ENCODE data around the gene BCL7C.
"Not testable (repeated sequence)": the region's sequence is repeated elsewhere in the genome, so short reads cannot be mapped to it uniquely, and the experiment has no call there.

The BCL7C gene

DNA sequence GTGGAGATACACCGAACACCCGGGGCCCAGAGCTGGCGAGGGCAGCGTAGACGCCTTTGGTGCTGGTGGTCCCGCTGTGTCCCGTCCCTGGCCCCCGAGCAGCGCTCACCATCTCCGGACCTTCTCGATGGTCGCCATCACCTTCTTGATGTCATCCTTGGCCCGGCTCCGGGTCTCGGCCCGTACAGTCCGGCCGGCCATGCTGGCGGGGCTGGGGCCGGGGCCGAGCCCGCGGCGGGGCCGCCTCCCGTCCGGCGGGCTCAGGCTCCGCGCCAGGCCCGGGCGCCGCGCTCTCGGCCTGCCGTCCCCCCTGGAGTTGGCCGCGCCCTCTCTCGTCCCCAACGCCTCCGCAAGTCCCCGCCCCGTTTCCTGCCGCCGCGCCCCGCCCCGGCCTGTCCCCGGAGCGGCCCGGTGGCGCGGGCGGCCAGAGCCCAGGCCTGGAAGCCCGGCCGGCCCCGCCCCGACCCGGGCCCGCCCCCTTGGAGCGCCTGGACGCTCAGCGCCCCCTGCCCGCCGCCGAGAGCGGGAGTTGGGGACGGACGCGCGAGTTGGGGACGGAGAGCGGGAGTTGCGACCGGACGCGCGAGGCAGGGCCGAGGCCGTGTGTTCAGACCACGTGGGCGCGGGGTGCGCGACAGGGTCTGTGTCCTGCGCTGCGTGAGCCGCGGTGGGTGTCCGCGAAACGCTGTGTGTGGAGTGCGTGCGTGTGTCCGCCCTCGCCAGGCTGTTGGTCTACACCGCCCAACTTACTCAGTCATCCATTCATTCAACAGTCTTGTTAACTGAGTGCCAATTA lies at the start of gene BCL7C:
BCL7C (minus strand) TSS at position 334 of the 796 bp plus-strand sequence; CDS start at position 201, 133 bp downstream.
- TF ChIP-seq EZH2 (IDR thresholded peaks at IDR 0.05) (no peak), FOXP2 (optimal IDR thresholded peaks at IDR 0.05; ENCODE audit: control extremely low read depth, extremely low read length, insufficient read depth) (no peak), POLR2AphosphoS5 (IDR thresholded peaks at IDR 0.05; ENCODE audit: borderline replicate concordance, low read depth, low read length) (peak; percentile 21; the same call in 1 of the 2 replicates)
- no peak for DNase-seq (ENCODE audit: low read depth, low spot score)
- peaks cover under 1% of the 10 kb centered on the region; the same call in 1 of the 2 replicates for H3K36me3 ChIP-seq (ENCODE audit: insufficient read depth, low read length)
- H3K4me3 ChIP-seq: peak within 1 kb of the TSS; percentile 84
- H3K9me3 ChIP-seq (ENCODE audit: low read depth, low read length): no peaks in the 10 kb centered on the region
- H3K9ac ChIP-seq (ENCODE audit: insufficient read length): peak within 1 kb of the TSS; percentile 79
- H3K27ac ChIP-seq: peak within 1 kb of the TSS; percentile 85

DNA sequence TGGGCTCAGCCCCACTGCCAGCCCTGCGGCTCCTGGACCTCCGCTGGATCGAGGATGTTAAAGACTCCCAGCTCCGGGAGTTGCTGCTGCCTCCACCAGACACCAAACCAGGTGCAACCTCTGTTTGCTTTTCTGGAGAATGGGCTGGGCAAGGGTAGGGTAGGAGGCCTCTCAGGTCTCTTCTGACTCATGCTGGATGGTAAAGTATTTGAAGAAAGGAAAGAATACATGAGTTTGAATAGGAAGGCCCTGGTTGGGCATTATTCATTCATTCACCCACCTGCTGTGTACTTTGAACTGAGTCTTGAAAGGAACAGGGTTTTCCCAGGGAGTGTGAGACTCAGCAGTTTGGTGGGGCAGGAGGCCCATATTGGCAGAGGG lies 48.5 kb upstream of the BCL7C start:
- H3K9ac ChIP-seq (ENCODE audit: insufficient read length): no peak overlapping the region
- no peaks in the 10 kb centered on the region for H3K9me3 ChIP-seq (ENCODE audit: low read depth, low read length)
- peaks cover 28% of the 10 kb centered on the region for H3K36me3 ChIP-seq (ENCODE audit: insufficient read depth, low read length)
- no peak for DNase-seq (ENCODE audit: low read depth, low spot score)
- no peak overlapping the region for H3K27ac ChIP-seq
- no peak overlapping the region for H3K4me3 ChIP-seq
- TF ChIP-seq POLR2AphosphoS5 (IDR thresholded peaks at IDR 0.05; ENCODE audit: borderline replicate concordance, low read depth, low read length) (no peak), FOXP2 (optimal IDR thresholded peaks at IDR 0.05; ENCODE audit: control extremely low read depth, extremely low read length, insufficient read depth) (no peak), EZH2 (IDR thresholded peaks at IDR 0.05) (no peak)

DNA sequence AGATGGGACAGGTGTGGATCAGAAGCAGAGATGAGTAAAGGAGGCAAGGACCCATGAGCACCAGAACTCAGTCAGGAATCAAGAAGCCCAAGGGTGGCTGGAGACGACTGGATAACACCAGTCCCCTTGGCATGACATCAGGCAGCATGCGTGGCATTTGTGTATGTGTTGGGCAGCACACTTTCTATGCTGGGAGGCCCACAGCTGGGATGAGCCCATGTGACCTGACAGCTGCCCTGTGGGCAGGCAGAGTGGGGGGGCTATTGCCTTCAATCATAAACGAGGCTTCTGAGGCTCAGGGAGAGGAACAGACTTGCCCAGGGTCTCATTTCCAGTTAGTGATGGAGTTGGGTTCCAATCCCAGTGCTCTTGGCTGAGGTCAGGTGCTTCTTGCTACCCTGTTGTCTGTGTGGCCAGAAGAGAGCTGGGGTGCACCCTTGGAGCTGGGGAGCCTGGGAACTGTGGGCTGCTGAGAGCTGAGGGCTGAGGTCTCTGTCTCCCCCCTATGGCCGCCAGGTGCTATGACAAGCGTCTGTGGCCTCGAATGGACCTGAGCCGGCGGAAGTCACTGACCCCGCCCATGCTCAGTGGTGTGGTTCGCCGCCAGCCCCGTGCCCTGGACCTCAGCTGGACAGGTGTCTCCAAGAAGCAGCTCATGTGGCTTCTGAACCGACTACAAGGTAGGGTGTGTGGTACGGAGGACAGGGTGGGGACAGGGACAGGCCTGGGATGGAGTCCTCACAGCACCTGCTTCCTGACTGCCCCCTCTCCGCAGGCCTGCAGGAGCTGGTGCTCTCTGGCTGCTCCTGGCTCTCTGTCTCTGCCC lies 47.9 kb upstream of the BCL7C start:
- Histone ChIP-seq H3K9ac (ENCODE audit: insufficient read length) (no peak overlapping the region), H3K9me3 (ENCODE audit: low read depth, low read length) (no peaks in the 10 kb centered on the region), H3K4me3 (no peak overlapping the region), H3K27ac (no peak overlapping the region), H3K36me3 (ENCODE audit: insufficient read depth, low read length) (peaks cover 30% of the 10 kb centered on the region)
- no peak for DNase-seq (ENCODE audit: low read depth, low spot score)
- TF ChIP-seq FOXP2 (optimal IDR thresholded peaks at IDR 0.05; ENCODE audit: control extremely low read depth, extremely low read length, insufficient read depth) (no peak), POLR2AphosphoS5 (IDR thresholded peaks at IDR 0.05; ENCODE audit: borderline replicate concordance, low read depth, low read length) (no peak), EZH2 (IDR thresholded peaks at IDR 0.05) (no peak)

DNA sequence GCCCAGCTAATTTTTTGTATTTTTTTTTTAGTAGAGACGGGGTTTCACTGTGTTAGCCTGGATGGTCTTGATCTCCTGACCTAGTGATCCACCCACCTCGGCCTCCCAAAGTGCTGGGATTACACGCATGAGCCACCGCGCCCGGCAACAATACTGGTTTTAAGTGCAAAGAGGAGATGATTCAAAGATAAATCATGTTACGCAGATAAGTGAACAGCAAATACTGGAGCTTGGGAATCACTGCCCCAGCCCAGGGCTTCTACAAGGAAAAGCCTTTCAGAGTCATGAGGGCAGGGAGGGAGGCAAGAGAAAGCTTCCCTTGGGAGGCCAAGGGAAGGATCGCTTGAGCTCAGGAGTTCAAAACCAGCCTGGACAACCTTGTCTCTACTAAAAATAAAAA lies 45.7 kb upstream of the BCL7C start:
- H3K9me3 ChIP-seq (ENCODE audit: low read depth, low read length); H3K4me3 ChIP-seq; H3K27ac ChIP-seq; DNase-seq (ENCODE audit: low read depth, low spot score); H3K9ac ChIP-seq (ENCODE audit: insufficient read length): not testable (repeated sequence)
- H3K36me3 ChIP-seq (ENCODE audit: insufficient read depth, low read length): peaks cover 27% of the 10 kb centered on the region

DNA sequence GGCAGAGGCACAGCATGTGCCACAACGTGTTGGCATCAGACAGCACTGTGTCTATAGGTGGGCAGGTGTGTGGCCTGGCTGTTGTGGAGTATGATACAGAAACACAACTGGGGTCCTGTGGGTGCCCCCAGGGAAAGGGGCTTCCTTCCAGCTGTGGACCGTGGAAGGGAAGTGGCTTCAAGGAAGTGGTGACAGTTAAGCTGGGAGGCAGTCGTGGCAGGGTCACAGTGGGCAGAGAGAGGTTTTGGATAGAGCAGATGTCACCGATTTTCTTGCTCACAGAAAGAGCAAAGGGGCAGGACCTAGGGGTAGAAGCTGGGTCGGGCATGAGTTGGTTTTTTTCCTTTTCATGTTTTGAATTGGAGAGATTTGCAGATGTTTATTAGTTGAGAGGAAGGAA lies 43.8 kb upstream of the BCL7C start:
- no peak for TF ChIP-seq POLR2AphosphoS5 (IDR thresholded peaks at IDR 0.05; ENCODE audit: borderline replicate concordance, low read depth, low read length)
- no peak for TF ChIP-seq EZH2 (IDR thresholded peaks at IDR 0.05)
- no peak for TF ChIP-seq FOXP2 (optimal IDR thresholded peaks at IDR 0.05; ENCODE audit: control extremely low read depth, extremely low read length, insufficient read depth)
- DNase-seq (ENCODE audit: low read depth, low spot score): no peak
- no peaks in the 10 kb centered on the region for H3K9me3 ChIP-seq (ENCODE audit: low read depth, low read length)
- no peak overlapping the region for H3K4me3 ChIP-seq
- no peak overlapping the region for H3K27ac ChIP-seq
- peaks cover 15% of the 10 kb centered on the region for H3K36me3 ChIP-seq (ENCODE audit: insufficient read depth, low read length)
- H3K9ac ChIP-seq (ENCODE audit: insufficient read length): no peak overlapping the region

DNA sequence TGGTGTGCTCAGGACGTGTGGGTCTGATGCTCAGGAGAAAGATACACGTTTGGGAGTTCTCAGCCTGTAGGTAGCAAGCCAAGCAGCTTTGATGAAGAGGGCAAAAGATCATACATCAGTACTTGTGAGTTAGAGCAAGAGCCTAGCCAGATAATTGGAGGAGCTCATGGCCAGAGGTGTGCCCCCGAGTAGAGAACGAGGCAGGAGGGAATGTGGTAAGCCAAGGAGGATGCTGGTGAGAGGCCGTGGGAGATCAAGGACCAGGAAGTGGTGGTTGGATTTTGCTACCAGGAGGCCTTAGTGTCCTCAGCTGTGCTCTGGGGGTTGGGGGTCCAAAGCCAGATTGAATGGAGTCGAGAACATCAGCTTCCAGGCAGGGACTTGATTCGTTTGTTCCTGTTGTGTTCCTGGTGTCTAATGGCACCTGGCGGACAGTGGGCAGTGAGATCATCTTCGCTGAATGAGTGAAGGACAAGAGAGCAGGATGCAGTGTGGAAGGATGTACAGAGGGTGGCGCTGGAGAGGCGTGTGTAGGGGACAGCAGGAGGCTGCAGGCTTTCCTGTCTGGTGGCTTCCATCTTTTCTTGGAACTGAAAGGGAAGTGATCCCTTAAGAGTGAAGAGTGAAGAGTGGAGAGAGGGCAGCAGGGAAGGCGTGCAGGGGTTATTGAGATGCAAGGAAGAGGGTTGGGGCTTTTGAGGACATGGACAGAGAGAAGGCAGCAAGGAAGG lies 41.1 kb upstream of the BCL7C start:
- no peaks in the 10 kb centered on the region for H3K9me3 ChIP-seq (ENCODE audit: low read depth, low read length)
- H3K9ac ChIP-seq (ENCODE audit: insufficient read length): no peak overlapping the region
- TF ChIP-seq POLR2AphosphoS5 (IDR thresholded peaks at IDR 0.05; ENCODE audit: borderline replicate concordance, low read depth, low read length): no peak
- no peak for TF ChIP-seq FOXP2 (optimal IDR thresholded peaks at IDR 0.05; ENCODE audit: control extremely low read depth, extremely low read length, insufficient read depth)
- TF ChIP-seq EZH2 (IDR thresholded peaks at IDR 0.05): no peak
- no peak for DNase-seq (ENCODE audit: low read depth, low spot score)
- no peak overlapping the region for H3K27ac ChIP-seq
- peaks cover 20% of the 10 kb centered on the region for H3K36me3 ChIP-seq (ENCODE audit: insufficient read depth, low read length)
- no peak overlapping the region for H3K4me3 ChIP-seq

DNA sequence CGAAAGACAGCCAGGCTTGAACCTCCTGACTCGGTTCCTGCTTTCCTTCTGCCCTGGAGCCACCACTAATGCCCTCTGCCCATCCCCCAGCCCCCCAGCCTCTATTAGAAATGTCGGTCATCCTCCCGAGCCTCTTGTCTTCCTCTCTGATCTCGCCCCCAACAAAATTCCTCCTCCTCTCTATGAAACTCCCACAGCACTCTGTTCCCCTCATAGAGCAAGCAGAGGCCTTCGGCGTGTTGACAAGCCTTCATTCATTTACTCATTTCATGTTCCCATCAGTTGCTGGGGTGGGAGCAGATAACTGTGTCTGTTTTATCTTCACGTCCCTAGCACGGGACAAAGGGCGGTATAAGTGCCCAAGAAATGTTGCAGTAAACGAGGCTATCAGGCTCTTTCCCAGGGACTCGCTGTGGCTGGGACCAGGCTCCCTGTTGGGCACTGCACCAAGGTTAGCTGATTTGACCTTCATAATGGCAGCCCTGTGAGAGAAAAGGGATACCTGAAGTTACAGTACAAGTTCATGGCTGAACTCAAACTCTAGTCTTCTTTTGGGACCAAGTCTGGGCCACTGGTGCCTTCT lies 37.3 kb upstream of the BCL7C start:
- TF ChIP-seq POLR2AphosphoS5 (IDR thresholded peaks at IDR 0.05; ENCODE audit: borderline replicate concordance, low read depth, low read length): no peak
- TF ChIP-seq FOXP2 (optimal IDR thresholded peaks at IDR 0.05; ENCODE audit: control extremely low read depth, extremely low read length, insufficient read depth): no peak
- TF ChIP-seq EZH2 (IDR thresholded peaks at IDR 0.05): no peak
- DNase-seq (ENCODE audit: low read depth, low spot score): no peak
- H3K27ac ChIP-seq: no peak overlapping the region
- H3K9ac ChIP-seq (ENCODE audit: insufficient read length): no peak overlapping the region
- H3K36me3 ChIP-seq (ENCODE audit: insufficient read depth, low read length): peaks cover 23% of the 10 kb centered on the region
- H3K4me3 ChIP-seq: no peak overlapping the region
- no peaks in the 10 kb centered on the region for H3K9me3 ChIP-seq (ENCODE audit: low read depth, low read length)

DNA sequence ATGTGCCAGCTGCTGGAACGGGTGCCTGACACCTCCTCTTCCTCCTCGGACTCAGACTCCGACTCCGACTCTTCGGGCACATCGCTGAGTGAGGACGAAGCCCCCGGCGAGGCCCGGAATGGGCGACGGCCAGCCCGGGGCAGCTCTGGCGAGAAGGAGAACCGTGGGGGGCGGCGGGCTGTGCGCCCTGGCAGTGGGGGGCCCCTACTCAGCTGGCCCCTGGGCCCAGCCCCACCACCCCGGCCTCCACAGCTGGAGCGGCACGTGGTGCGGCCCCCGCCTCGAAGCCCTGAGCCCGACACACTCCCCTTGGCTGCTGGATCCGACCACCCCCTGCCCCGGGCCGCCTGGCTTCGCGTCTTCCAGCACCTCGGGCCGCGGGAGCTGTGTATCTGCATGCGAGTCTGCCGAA lies 36.3 kb upstream of the BCL7C start:
- Histone ChIP-seq H3K27ac (no peak overlapping the region), H3K9ac (ENCODE audit: insufficient read length) (no peak overlapping the region), H3K9me3 (ENCODE audit: low read depth, low read length) (no peaks in the 10 kb centered on the region), H3K4me3 (no peak overlapping the region), H3K36me3 (ENCODE audit: insufficient read depth, low read length) (peaks cover 23% of the 10 kb centered on the region)
- TF ChIP-seq POLR2AphosphoS5 (IDR thresholded peaks at IDR 0.05; ENCODE audit: borderline replicate concordance, low read depth, low read length) (no peak), EZH2 (IDR thresholded peaks at IDR 0.05) (no peak), FOXP2 (optimal IDR thresholded peaks at IDR 0.05; ENCODE audit: control extremely low read depth, extremely low read length, insufficient read depth) (no peak)
- no peak for DNase-seq (ENCODE audit: low read depth, low spot score)
